Parathyroid adenoma (tissue), 2 donors: ENCODE results near the gene RNF167.

ENCODE experiments used
- H2AFZ ChIP-seq: fragments of 300-600 bp; sonication (generic); one replicate; pipeline ENCODE4 v1.7.0; 2017; ENCODE audit warnings: antibody characterized with exemption, mild to moderate bottlenecking
- H3K27ac ChIP-seq: fragments of 300-600 bp; sonication (generic); one replicate; pipeline ENCODE4 v1.7.0; 2017
- H3K27me3 ChIP-seq: fragments of 300-600 bp; sonication (generic); one replicate; pipeline ENCODE4 v1.7.0; 2017; ENCODE audit warnings: low read length; ENCODE audit not compliant: control insufficient read depth, insufficient read depth
- H3K36me3 ChIP-seq: fragments of 300-600 bp; sonication (generic); one replicate; pipeline ENCODE4 v1.7.0; 2017; ENCODE audit warnings: low read length; ENCODE audit not compliant: control insufficient read depth, insufficient read depth
- H3K4me1 ChIP-seq: fragments of 300-600 bp; sonication (generic); one replicate; pipeline ENCODE4 v1.7.0; 2017; ENCODE audit warnings: control low read depth
- H3K4me2 ChIP-seq: fragments of 300-600 bp; sonication (generic); one replicate; pipeline ENCODE4 v1.7.0; 2017; ENCODE audit warnings: low read length
- H3K4me3 ChIP-seq: fragments of 300-600 bp; sonication (generic); one replicate; pipeline ENCODE4 v1.7.0; 2017; ENCODE audit warnings: low read depth, low read length
- H3K79me2 ChIP-seq: fragments of 300-600 bp; sonication (generic); one replicate; pipeline ENCODE4 v1.7.0; 2017; ENCODE audit warnings: control low read depth
- H3K9ac ChIP-seq: fragments of 300-600 bp; sonication (generic); one replicate; pipeline ENCODE4 v1.7.0; 2017; ENCODE audit warnings: mild to moderate bottlenecking
- H3K9me3 ChIP-seq: fragments of 300-600 bp; sonication (generic); one replicate; pipeline ENCODE4 v1.7.0; 2017; ENCODE audit warnings: low read length; ENCODE audit not compliant: control insufficient read depth
- TF ChIP-seq, protein P1 (sequence below): fragments of 300-600 bp; sonication (generic); IDR thresholded peaks from one replicate; pipeline ENCODE4 v1.7.0; 2017; ENCODE audit warnings: antibody characterized with exemption, mild to moderate bottlenecking
- donor health status: primary hyperparathyroidism.

RNF167 gene

GRCh38 chr17:4935650-4936049 lies 4.4 kb upstream of the RNF167 start:
- H3K4me1 ChIP-seq = peaks cover 6% of the 10 kb centered on the region
- H3K36me3 ChIP-seq = no peaks in the 10 kb centered on the region

GRCh38 chr17:4936436-4936835 lies 3.6 kb upstream of the RNF167 start:
- no peaks in the 10 kb centered on the region for H3K9me3 ChIP-seq
- no peak overlapping the region for H3K4me3 ChIP-seq
- TF ChIP-seq, protein P1, sequence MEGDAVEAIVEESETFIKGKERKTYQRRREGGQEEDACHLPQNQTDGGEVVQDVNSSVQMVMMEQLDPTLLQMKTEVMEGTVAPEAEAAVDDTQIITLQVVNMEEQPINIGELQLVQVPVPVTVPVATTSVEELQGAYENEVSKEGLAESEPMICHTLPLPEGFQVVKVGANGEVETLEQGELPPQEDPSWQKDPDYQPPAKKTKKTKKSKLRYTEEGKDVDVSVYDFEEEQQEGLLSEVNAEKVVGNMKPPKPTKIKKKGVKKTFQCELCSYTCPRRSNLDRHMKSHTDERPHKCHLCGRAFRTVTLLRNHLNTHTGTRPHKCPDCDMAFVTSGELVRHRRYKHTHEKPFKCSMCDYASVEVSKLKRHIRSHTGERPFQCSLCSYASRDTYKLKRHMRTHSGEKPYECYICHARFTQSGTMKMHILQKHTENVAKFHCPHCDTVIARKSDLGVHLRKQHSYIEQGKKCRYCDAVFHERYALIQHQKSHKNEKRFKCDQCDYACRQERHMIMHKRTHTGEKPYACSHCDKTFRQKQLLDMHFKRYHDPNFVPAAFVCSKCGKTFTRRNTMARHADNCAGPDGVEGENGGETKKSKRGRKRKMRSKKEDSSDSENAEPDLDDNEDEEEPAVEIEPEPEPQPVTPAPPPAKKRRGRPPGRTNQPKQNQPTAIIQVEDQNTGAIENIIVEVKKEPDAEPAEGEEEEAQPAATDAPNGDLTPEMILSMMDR = no peak
- H3K27me3 ChIP-seq = no peaks in the 10 kb centered on the region
- H3K36me3 ChIP-seq = no peaks in the 10 kb centered on the region
- H3K9ac ChIP-seq = no peak overlapping the region
- no peak overlapping the region for H3K4me2 ChIP-seq
- H3K27ac ChIP-seq = no peak overlapping the region
- H3K4me1 ChIP-seq = peaks cover 12% of the 10 kb centered on the region
- H2AFZ ChIP-seq = no peak overlapping the region
- H3K79me2 ChIP-seq = peaks cover 15% of the 10 kb centered on the region

More at GRCh38 chr17:4935650-4936049, 4.4 kb upstream of the RNF167 start:
- Histone ChIP-seq H3K4me3 (no peak overlapping the region), H2AFZ (no peak overlapping the region), H3K27ac (no peak overlapping the region), H3K79me2 (peaks cover 9% of the 10 kb centered on the region), H3K9ac (no peak overlapping the region), H3K4me2 (no peak overlapping the region), H3K9me3 (no peaks in the 10 kb centered on the region), H3K27me3 (no peaks in the 10 kb centered on the region)
- TF ChIP-seq, protein P1 = no peak

GRCh38 chr17:4937553-4937952 lies 2.5 kb upstream of the RNF167 start:
- Histone ChIP-seq H3K4me3 (no peak overlapping the region), H3K4me2 (no peak overlapping the region), H3K4me1 (peaks cover 17% of the 10 kb centered on the region), H2AFZ (no peak overlapping the region), H3K79me2 (peaks cover 20% of the 10 kb centered on the region), H3K36me3 (no peaks in the 10 kb centered on the region), H3K9ac (no peak overlapping the region), H3K9me3 (no peaks in the 10 kb centered on the region), H3K27me3 (no peaks in the 10 kb centered on the region), H3K27ac (no peak overlapping the region)
- TF ChIP-seq, protein P1 = no peak

GRCh38 chr17:4938069-4938491 lies 2.0 kb upstream of the RNF167 start:
- H3K79me2 ChIP-seq = peaks cover 20% of the 10 kb centered on the region
- TF ChIP-seq, protein P1 = no peak
- H3K4me1 ChIP-seq = peaks cover 17% of the 10 kb centered on the region
- no peak overlapping the region for H3K4me2 ChIP-seq
- H3K9ac ChIP-seq = no peak overlapping the region
- H2AFZ ChIP-seq = no peak overlapping the region
- no peak overlapping the region for H3K4me3 ChIP-seq
- H3K36me3 ChIP-seq = no peaks in the 10 kb centered on the region
- H3K27ac ChIP-seq = no peak overlapping the region
- no peaks in the 10 kb centered on the region for H3K27me3 ChIP-seq
- H3K9me3 ChIP-seq = no peaks in the 10 kb centered on the region
